Measurements from ENCODE around the gene POU2F1. TPM values are rescaled to one million over a fixed set of nuclear protein-coding genes. Genes with fewer than 3 reads are reported as not detected.
A peak's percentile ranks its signal among the peaks of the same experiment; 100 is the strongest.

POU2F1 gene
- total and polyA plus RNA-seq, 9 donors, result 3.9 to 24.6 (median 17.0) TPM

DNA sequence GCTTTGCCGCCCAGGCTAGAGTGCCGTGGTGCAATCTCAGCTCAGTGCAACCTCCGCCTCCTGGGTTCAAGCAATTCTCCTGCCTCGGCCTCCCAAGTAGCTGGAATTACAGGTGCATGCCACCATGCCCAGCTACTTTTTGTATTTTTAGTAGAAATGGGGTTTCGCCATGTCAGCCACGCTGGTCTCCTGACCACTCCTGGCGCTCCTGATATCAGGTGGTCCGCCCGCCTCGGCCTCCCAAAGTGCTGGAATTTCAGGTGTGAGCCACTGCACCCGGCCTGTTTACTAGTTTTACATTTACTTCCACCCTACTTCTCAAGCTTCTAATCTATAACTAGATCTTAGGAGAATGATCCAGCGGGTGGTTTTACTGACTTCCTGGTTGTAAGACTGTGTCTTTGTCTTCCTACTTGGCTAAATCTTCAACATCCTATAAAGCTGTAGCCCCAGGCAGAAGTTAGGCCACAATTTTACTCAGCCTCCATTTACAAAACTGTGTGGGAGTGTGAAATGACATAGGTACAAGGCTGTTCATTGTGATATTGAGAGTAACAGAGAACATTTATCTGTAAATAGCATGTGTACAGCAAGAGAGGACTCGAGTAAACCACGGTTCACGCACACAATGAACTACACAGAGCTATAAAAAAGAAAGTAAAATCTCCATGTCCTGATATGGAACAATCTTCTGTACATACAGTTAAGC lies 9.6 kb upstream of the POU2F1 start:
- intact Hi-C loops (cut with DNase I), result loop anchor here in 1 of 4 donors (10.0 kb wide), 1 partner anchor 146 kb away; no protein-coding TSS in a partner anchor
- Histone ChIP-seq H3K27ac (no peak overlapping the region), H3K27me3 (no peaks in the 10 kb centered on the region), H3K9me3 (no peaks in the 10 kb centered on the region), H3K4me1 (ENCODE audit: insufficient read depth) (no peaks in the 10 kb centered on the region), H3K4me3 (no peak overlapping the region), H3K36me3 (no peaks in the 10 kb centered on the region)
- TF ChIP-seq EP300 (IDR thresholded peaks at IDR 0.05) (no peak), POLR2A (IDR thresholded peaks at IDR 0.05) (no peak)
- TF ChIP-seq, protein P1, sequence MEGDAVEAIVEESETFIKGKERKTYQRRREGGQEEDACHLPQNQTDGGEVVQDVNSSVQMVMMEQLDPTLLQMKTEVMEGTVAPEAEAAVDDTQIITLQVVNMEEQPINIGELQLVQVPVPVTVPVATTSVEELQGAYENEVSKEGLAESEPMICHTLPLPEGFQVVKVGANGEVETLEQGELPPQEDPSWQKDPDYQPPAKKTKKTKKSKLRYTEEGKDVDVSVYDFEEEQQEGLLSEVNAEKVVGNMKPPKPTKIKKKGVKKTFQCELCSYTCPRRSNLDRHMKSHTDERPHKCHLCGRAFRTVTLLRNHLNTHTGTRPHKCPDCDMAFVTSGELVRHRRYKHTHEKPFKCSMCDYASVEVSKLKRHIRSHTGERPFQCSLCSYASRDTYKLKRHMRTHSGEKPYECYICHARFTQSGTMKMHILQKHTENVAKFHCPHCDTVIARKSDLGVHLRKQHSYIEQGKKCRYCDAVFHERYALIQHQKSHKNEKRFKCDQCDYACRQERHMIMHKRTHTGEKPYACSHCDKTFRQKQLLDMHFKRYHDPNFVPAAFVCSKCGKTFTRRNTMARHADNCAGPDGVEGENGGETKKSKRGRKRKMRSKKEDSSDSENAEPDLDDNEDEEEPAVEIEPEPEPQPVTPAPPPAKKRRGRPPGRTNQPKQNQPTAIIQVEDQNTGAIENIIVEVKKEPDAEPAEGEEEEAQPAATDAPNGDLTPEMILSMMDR (IDR thresholded peaks at IDR 0.05), result no peak
- no peak for DNase-seq
- 85 to 91% (median 89%) methylated on average over 15 of the region's 15 CpGs for WGBS, 3 donors

DNA sequence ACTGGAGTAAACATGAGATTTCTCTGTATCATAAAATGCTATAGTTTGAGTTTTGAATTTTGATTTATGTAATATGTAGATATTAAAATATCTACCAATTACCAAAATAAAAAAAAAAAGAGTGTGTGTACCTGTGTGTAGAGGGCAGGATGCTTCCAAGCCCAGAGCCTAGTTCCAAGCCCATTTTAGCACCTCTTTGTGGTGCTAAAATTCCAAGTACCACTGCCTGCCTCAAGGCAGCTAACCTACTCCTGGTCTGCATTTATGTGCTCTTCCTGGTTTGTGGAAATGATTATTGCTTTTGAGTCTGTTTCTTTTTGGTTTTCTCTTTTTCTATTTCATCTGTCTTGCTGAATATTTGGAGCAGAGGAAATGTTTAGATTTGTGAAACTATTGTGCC lies 8.7 kb upstream of the POU2F1 start:
- no peaks in the 10 kb centered on the region for H3K36me3 ChIP-seq
- no peaks in the 10 kb centered on the region for H3K9me3 ChIP-seq
- DNase-seq, result no peak
- intact Hi-C loops (cut with DNase I), result loop anchor here in 1 of 4 donors (10.0 kb wide), 1 partner anchor 147 kb away; no protein-coding TSS in a partner anchor
- H3K4me3 ChIP-seq, result no peak overlapping the region
- no peaks in the 10 kb centered on the region for H3K27me3 ChIP-seq
- H3K27ac ChIP-seq, result no peak overlapping the region
- H3K4me1 ChIP-seq (ENCODE audit: insufficient read depth), result no peaks in the 10 kb centered on the region
- no peak for TF ChIP-seq POLR2A (IDR thresholded peaks at IDR 0.05)

DNA sequence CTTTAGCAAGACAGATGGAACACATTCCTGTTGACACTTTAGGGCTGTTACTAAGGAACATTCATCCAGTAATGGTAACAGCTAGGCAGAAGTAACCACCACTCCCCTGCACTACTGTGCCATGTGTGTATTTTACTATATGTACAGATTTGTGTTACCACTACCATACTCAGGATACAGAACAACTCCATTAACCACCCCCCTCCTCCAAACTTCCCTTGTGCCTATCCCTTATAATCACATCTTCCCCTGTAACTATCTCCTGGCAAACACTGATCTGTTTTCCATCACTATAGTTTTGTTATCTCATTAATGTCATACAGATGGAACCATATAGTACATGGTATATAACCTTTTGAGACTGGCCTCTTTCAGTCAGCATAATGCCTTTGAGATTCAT lies 3.9 kb upstream of the POU2F1 start:
- no peak overlapping the region for H3K4me3 ChIP-seq
- H3K4me1 ChIP-seq (ENCODE audit: insufficient read depth), result no peaks in the 10 kb centered on the region
- no peak for TF ChIP-seq POLR2A (IDR thresholded peaks at IDR 0.05)
- TF ChIP-seq, protein P1 (IDR thresholded peaks at IDR 0.05), result no peak
- TF ChIP-seq EP300 (IDR thresholded peaks at IDR 0.05), result no peak
- intact Hi-C loops (cut with DNase I), result loop anchor here in 1 of 4 donors (10.0 kb wide), 1 partner anchor 152 kb away; no protein-coding TSS in a partner anchor
- H3K9me3 ChIP-seq, result no peaks in the 10 kb centered on the region
- no peaks in the 10 kb centered on the region for H3K36me3 ChIP-seq
- DNase-seq, result no peak
- no peak overlapping the region for H3K27ac ChIP-seq
- no peaks in the 10 kb centered on the region for H3K27me3 ChIP-seq

DNA sequence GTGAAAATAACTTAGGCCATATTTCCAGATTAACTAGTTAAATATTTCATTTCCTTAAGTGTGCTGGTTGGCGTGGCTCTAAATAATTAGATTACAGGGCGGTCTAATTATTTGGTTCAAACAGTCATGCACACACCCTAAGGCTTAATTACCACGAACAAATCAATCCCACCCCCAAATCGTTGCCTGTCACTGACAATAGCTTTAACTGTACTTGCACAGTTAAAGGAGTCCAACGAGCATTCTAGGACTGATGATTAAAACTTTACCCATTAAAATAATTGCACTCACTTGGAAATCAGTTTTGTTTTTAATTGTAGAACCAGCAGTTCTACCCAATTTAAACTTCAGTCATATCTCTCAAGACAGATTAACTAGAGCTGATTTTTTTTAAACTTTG lies 1.5 kb upstream of the POU2F1 start:
- TF ChIP-seq EP300 (IDR thresholded peaks at IDR 0.05) (no peak), POLR2A (IDR thresholded peaks at IDR 0.05) (no peak)
- TF ChIP-seq, protein P1 (IDR thresholded peaks at IDR 0.05), result no peak
- Histone ChIP-seq H3K4me3 (peak overlapping the region; percentile 90), H3K4me1 (ENCODE audit: insufficient read depth) (peaks cover 1% of the 10 kb centered on the region), H3K36me3 (no peaks in the 10 kb centered on the region), H3K27ac (no peak overlapping the region), H3K27me3 (no peaks in the 10 kb centered on the region), H3K9me3 (no peaks in the 10 kb centered on the region)
- 21 to 33% (median 24%) methylated on average over 5 of the region's 5 CpGs for WGBS, 3 donors
- no peak for DNase-seq
- intact Hi-C loops (cut with DNase I), result loop anchor here in 1 of 4 donors (10.0 kb wide), 1 partner anchor 154 kb away; no protein-coding TSS in a partner anchor

Measured in ovary (tissue), 9 donors.